HCT116 (cell line): ENCODE results near the gene WASHC3. TPM values are rescaled to one million over a fixed set of nuclear protein-coding genes. Genes with fewer than 3 reads are reported as not detected.

Experiments used
- ATAC-seq: fragments of 200-7000 bp; cut with Tn5 transposase; 2 replicates; pipeline ENCODE4 v1.9.1; 2020; ENCODE audit warnings: mild to moderate bottlenecking, moderate library complexity
- BruUV-seq: library from RNA; stranded (reverse); fragments of 400-500 nt; replicated peaks from 2 replicates; lab custom pipeline; 2021; lab: Mats Ljungman, UMichigan
- CTCF ChIA-PET: fragments of 300-600 bp; sonication (Branson Sonifier 250); formaldehyde crosslinking; loops from one replicate; lab custom pipeline; 2021; ENCODE audit warnings: antibody characterized with exemption; lab: Charles Lee
- POLR2A ChIA-PET: fragments of 300-600, 350-600 bp; sonication (Branson Sonifier 250); formaldehyde crosslinking; loops from one replicate; lab custom pipeline; 2021; ENCODE audit warnings: antibody characterized with exemption; lab: Charles Lee
- RAD21 ChIA-PET, 2 experiments: fragments of 300-600 bp; sonication (Branson Sonifier 250); formaldehyde crosslinking; loops; one replicate each; lab custom pipeline; 2023; ENCODE audit warnings: low total read pairs in 2 of 2; ENCODE audit not compliant: uncharacterized antibody in 2 of 2, unreplicated experiment in 2 of 2, low non-redundant PET in 1 of 2; lab: Charles Lee
- DNase-seq: peaks from one replicate; pipeline ENCODE4 v3.0.0-alpha.2; 2010; ENCODE audit warnings: low read depth, low spot score
- H2AFZ ChIP-seq: fragments of 200-600 bp; shearing (Covaris generic), sonication (generic); 2 replicates; pipeline ENCODE4 v1.6.1; 2017; ENCODE audit warnings: low read depth, mixed run types, mixed read lengths, antibody characterized with exemption, low read length; ENCODE audit not compliant: poor library complexity, severe bottlenecking
- H3K27ac ChIP-seq: 2 replicates; pipeline ENCODE4 v1.5.1; 2012; ENCODE audit warnings: low read depth, low read length
- H3K27me3 ChIP-seq: fragments of 200-600 bp; sonication (generic); 2 replicates; pipeline ENCODE4 v1.6.1; 2016; ENCODE audit warnings: mixed run types, low read length, mixed read lengths; ENCODE audit not compliant: insufficient read depth
- H3K36me3 ChIP-seq, 2 experiments: fragments of 200-500 bp in 1 of 2; fragments of 200-600 bp in 1 of 2; sonication (Bioruptor generic) in 1 of 2; sonication (generic) in 1 of 2; 2 replicates each; pipeline versions ENCODE4 v1.5.1 to v1.6.1; 2014 to 2016; ENCODE audit warnings: low read length in 2 of 2, inconsistent platforms in 1 of 2, mixed read lengths in 1 of 2, mixed run types in 1 of 2; ENCODE audit not compliant: insufficient read depth in 2 of 2, control insufficient read depth in 1 of 2
- H3K4me1 ChIP-seq, 2 experiments: fragments of 200-600 bp in 1 of 2; sonication (generic) in 1 of 2; 2 replicates each; pipeline versions ENCODE4 v1.5.1 to v1.6.1; 2012 to 2017; ENCODE audit warnings: low read length in 2 of 2, inconsistent platforms in 1 of 2, mild to moderate bottlenecking in 1 of 2, mixed read lengths in 1 of 2, mixed run types in 1 of 2, moderate library complexity in 1 of 2; ENCODE audit not compliant: insufficient read depth in 2 of 2, control insufficient read depth in 1 of 2
- H3K4me2 ChIP-seq: fragments of 200-600 bp; sonication (generic); 2 replicates; pipeline ENCODE4 v1.6.1; 2017; ENCODE audit warnings: mixed run types, low read length, mixed read lengths
- H3K4me3 ChIP-seq, 2 experiments: fragments of 200-600 bp in 1 of 2; sonication (generic) in 1 of 2; replicated peaks in 1 of 2; 2 replicates each; pipeline ENCODE4 v1.5.1; 2011 to 2016; ENCODE audit warnings: low read length in 2 of 2, control low read depth in 1 of 2, low read depth in 1 of 2, mild to moderate bottlenecking in 1 of 2, mixed read lengths in 1 of 2, mixed run types in 1 of 2
- H3K79me2 ChIP-seq: fragments of 200-600 bp; sonication (generic); 2 replicates; pipeline ENCODE4 v1.6.1; 2017; ENCODE audit warnings: mild to moderate bottlenecking, mixed run types, low read length, moderate library complexity, mixed read lengths; ENCODE audit not compliant: insufficient read depth
- H3K9ac ChIP-seq: fragments of 200-600 bp; sonication (generic); 2 replicates; pipeline ENCODE4 v1.6.1; 2016; ENCODE audit warnings: low read length, mixed read lengths
- H3K9me2 ChIP-seq: fragments of 200-600 bp; sonication (generic), shearing (Covaris generic); 2 replicates; pipeline ENCODE4 v1.6.1; 2017; ENCODE audit warnings: mixed run types, mild to moderate bottlenecking, moderate library complexity; ENCODE audit not compliant: insufficient read depth
- H3K9me3 ChIP-seq, 2 experiments: fragments of 200-500 bp in 1 of 2; fragments of 200-600 bp in 1 of 2; sonication (Bioruptor generic) in 1 of 2; sonication (generic) in 1 of 2; 2 replicates each; pipeline ENCODE4 v1.6.1; 2014 to 2017; ENCODE audit warnings: low read length in 2 of 2, mixed read lengths in 2 of 2, inconsistent platforms in 1 of 2, low read depth in 1 of 2, mild to moderate bottlenecking in 1 of 2, mixed run types in 1 of 2, moderate library complexity in 1 of 2; ENCODE audit not compliant: control insufficient read depth in 1 of 2, insufficient read depth in 1 of 2
- H4K20me1 ChIP-seq: fragments of 200-600 bp; sonication (generic), shearing (Covaris generic); 2 replicates; pipeline ENCODE4 v1.6.1; 2017; ENCODE audit warnings: mixed run types, mild to moderate bottlenecking, moderate library complexity; ENCODE audit not compliant: insufficient read depth
- CBX3 ChIP-seq: IDR thresholded peaks from 2 replicates; pipeline ENCODE4 v1.6.1; 2012; ENCODE audit warnings: low read depth
- EGR1 ChIP-seq: IDR thresholded peaks from 2 replicates; pipeline ENCODE4 v1.6.1; 2012; ENCODE audit warnings: low read depth
- EZH2phosphoT487 ChIP-seq: fragments of 200-600 bp; IDR thresholded peaks from 2 replicates; pipeline ENCODE4 v1.6.1; 2018; ENCODE audit warnings: antibody characterized with exemption, borderline replicate concordance
- MAX ChIP-seq: IDR thresholded peaks from 2 replicates; pipeline ENCODE4 v1.6.1; 2012
- TCF7L2 ChIP-seq: IDR thresholded peaks from 2 replicates; pipeline ENCODE4 v1.7.0; 2011; ENCODE audit warnings: borderline replicate concordance, inconsistent platforms; ENCODE audit not compliant: insufficient read depth, insufficient read length; ENCODE audit errors: extremely low read depth
- intact Hi-C: fragments of 100-400 bp; cut with micrococcal nuclease; formaldehyde crosslinking; loops from 2 replicates; pipeline ENCODE4 v1.10.0; 2022
- total RNA-seq: library from RNA; stranded (reverse); gene quantifications from one replicate; pipeline ENCODE4 v1.2.1, GENCODE V29; 2021; ENCODE audit not compliant: unreplicated experiment
- TF ChIP-seq, protein P1 (sequence below): IDR thresholded peaks from 2 replicates; pipeline ENCODE4 v1.6.1; 2012; ENCODE audit warnings: low read depth

The WASHC3 gene
- total RNA-seq, 1 experiment from 2014 or later = 15.6 TPM

DNA sequence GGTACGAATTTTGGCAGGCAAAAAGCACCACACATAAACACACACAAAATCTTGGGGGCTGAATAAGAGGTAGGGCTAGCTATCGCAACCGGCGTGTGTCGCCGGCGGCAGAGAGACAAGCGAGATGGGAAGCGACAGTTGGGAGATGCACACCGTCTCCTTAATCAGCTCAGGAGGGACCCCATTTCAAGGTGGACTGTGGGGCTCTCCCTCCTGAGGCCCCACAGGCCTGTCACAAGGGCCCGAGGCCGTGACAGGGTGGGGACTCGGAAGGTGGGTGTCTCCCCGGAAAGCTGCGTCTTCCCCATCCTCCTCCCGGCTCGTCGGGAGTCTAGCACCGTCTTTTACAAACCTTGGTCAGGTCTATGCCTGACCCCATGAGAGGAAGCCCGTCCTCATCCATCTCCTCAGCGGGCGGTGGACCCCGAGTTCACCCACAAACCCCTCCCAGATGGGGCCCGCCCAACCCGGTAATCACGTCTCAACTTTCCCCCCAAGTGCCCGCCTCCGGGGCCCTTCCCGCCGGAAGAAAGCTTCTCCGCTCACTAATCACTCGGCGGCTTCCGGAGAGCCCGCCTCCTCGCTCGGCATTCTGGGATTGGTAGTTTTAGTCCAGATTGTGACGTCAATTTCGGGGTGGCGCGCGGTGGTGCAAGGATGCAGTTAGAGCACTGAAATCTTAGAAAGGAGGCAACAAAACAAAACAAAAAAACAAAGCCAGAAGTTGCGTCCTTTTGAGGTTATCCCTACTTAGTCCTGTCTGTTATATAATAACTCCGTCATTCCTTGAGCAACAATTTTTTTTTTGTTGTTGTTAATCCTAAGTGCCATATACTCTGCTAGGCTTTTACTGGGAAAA, at the start of gene WASHC3 (continued):
- TF ChIP-seq, protein P1, sequence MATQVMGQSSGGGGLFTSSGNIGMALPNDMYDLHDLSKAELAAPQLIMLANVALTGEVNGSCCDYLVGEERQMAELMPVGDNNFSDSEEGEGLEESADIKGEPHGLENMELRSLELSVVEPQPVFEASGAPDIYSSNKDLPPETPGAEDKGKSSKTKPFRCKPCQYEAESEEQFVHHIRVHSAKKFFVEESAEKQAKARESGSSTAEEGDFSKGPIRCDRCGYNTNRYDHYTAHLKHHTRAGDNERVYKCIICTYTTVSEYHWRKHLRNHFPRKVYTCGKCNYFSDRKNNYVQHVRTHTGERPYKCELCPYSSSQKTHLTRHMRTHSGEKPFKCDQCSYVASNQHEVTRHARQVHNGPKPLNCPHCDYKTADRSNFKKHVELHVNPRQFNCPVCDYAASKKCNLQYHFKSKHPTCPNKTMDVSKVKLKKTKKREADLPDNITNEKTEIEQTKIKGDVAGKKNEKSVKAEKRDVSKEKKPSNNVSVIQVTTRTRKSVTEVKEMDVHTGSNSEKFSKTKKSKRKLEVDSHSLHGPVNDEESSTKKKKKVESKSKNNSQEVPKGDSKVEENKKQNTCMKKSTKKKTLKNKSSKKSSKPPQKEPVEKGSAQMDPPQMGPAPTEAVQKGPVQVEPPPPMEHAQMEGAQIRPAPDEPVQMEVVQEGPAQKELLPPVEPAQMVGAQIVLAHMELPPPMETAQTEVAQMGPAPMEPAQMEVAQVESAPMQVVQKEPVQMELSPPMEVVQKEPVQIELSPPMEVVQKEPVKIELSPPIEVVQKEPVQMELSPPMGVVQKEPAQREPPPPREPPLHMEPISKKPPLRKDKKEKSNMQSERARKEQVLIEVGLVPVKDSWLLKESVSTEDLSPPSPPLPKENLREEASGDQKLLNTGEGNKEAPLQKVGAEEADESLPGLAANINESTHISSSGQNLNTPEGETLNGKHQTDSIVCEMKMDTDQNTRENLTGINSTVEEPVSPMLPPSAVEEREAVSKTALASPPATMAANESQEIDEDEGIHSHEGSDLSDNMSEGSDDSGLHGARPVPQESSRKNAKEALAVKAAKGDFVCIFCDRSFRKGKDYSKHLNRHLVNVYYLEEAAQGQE = no peak
- TF ChIP-seq CBX3 (no peak), TCF7L2 (no peak), EZH2phosphoT487 (no peak), EGR1 (0 out of 2 replicates have a peak, but pooled peaks have one; percentile 30)

GRCh38 chr12:102110782-102111181, 49.0 kb upstream of the WASHC3 start:
- Histone ChIP-seq H3K4me2 (no peak overlapping the region), H3K9me2 (no peaks in the 10 kb centered on the region), H3K36me3 (peaks cover 29 to 54% of the 10 kb centered on the region in 2 experiments), H3K27ac (no peak overlapping the region), H3K9ac (no peak overlapping the region), H3K4me3 (no peak overlapping the region), H3K9me3 (peaks cover 0 to 6% of the 10 kb centered on the region in 2 experiments; a peak in 3 of 4 replicates), H3K4me1 (no peaks in the 10 kb centered on the region), H3K79me2 (peaks cover 21% of the 10 kb centered on the region), H4K20me1 (no peaks in the 10 kb centered on the region), H3K27me3 (no peaks in the 10 kb centered on the region), H2AFZ (no peak overlapping the region)
- RAD21 ChIA-PET = no interaction called here
- ATAC-seq = no peak
- CTCF ChIA-PET = no interaction called here
- DNase-seq = no peak
- TF ChIP-seq EZH2phosphoT487 = no peak
- TF ChIP-seq MAX = no peak
- intact Hi-C loops = no loop called here
- BruUV-seq = no TSS peak
- POLR2A ChIA-PET = no interaction called here
